Astrocyte of the cerebellum (primary cell): Measurements from ENCODE around the gene ZSCAN2.

Experiments
- DNase-seq: peaks from one replicate; pipeline ENCODE4 v3.0.0-alpha.2; 2011; ENCODE audit warnings: low read depth
- H3K4me3 ChIP-seq: 2 replicates; pipeline ENCODE4 v1.5.1; 2011; ENCODE audit warnings: mild to moderate bottlenecking, low read depth, low read length, moderate library complexity
- CTCF ChIP-seq: IDR thresholded peaks from 2 replicates; pipeline ENCODE4 v1.5.1; 2012; ENCODE audit warnings: low read length, low read depth, moderate library complexity, mild to moderate bottlenecking; ENCODE audit errors: missing control alignments
- in situ Hi-C: cut with HindIII; loops from 2 replicates; pipeline ENCODE4 v1.10.0; 2017; ENCODE audit warnings: low sequenced_read_pairs

Gene ZSCAN2

GRCh38 chr15:84654689-84655453 is 54.1 kb downstream of the ZSCAN2 start:
- in situ Hi-C loops, result no loop called here

GRCh38 chr15:84656972-84657371 is 56.2 kb downstream of the ZSCAN2 start:
- TF ChIP-seq CTCF, result no peak
- in situ Hi-C loops, result no loop called here
- no peak for DNase-seq
- H3K4me3 ChIP-seq, result no peak overlapping the region

More at GRCh38 chr15:84654689-84655453, 54.1 kb downstream of the ZSCAN2 start:
- peak; percentile 70 for DNase-seq
- TF ChIP-seq CTCF, result peak; percentile 73
- H3K4me3 ChIP-seq, result peak overlapping the region; percentile 89

GRCh38 chr15:84657748-84658079 is 56.9 kb downstream of the ZSCAN2 start:
- TF ChIP-seq CTCF, result no peak
- in situ Hi-C loops, result no loop called here
- H3K4me3 ChIP-seq, result peak overlapping the region; percentile 41
- no peak for DNase-seq

GRCh38 chr15:84658080-84658787 is 57.4 kb downstream of the ZSCAN2 start, which contains the start of gene NMB:
Gene NMB (minus strand): TSS chr15:84658199. CDS start chr15:84658152, 47 bp downstream.
- in situ Hi-C loops, result no loop called here
- TF ChIP-seq CTCF, result peak; percentile 65
- peak; percentile 15 for DNase-seq
- H3K4me3 ChIP-seq, result peak within 1 kb of the TSS; percentile 41

- in situ Hi-C loops, result no loop called here
- no peak for DNase-seq
- no peak overlapping the region for H3K4me3 ChIP-seq
- no peak for TF ChIP-seq CTCF
Measured at GRCh38 chr15:84658788-84659411, 58.1 kb downstream of the ZSCAN2 start.

GRCh38 chr15:84659904-84660781 is 59.3 kb downstream of the ZSCAN2 start:
- in situ Hi-C loops, result loop anchor here (5.0 to 10.0 kb wide), 3 partner anchors 42 to 385 kb away; no protein-coding TSS in a partner anchor
- no peak overlapping the region for H3K4me3 ChIP-seq
- DNase-seq, result no peak
- TF ChIP-seq CTCF, result no peak
